HG03045 (cell line): ENCODE data around the gene GRM8.

Source experiments
- ATAC-seq: cut with Tn5 transposase; IDR thresholded peaks from one replicate; pipeline ENCODE4 v1.9.1; 2021; ENCODE audit warnings: mild to moderate bottlenecking, moderate library complexity; ENCODE audit not compliant: unreplicated experiment

The GRM8 gene

GRCh38 chr7:126820925-126821324 is 431.8 kb downstream of the GRM8 start:
- ATAC-seq = no peak

DNA sequence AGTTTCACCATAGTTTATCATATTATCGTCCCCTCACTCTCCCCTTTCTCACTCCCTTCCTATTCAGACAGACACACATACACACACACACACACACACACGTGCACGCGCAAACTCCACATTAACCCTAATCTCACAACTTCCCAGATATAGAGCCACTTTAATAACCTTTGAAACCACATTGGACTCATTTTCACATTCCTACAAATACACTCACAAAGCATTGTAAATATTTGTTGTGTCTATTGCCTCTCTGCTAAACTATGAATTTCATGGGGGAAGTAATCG is 433.6 kb downstream of the GRM8 start:
- no peak for ATAC-seq

DNA sequence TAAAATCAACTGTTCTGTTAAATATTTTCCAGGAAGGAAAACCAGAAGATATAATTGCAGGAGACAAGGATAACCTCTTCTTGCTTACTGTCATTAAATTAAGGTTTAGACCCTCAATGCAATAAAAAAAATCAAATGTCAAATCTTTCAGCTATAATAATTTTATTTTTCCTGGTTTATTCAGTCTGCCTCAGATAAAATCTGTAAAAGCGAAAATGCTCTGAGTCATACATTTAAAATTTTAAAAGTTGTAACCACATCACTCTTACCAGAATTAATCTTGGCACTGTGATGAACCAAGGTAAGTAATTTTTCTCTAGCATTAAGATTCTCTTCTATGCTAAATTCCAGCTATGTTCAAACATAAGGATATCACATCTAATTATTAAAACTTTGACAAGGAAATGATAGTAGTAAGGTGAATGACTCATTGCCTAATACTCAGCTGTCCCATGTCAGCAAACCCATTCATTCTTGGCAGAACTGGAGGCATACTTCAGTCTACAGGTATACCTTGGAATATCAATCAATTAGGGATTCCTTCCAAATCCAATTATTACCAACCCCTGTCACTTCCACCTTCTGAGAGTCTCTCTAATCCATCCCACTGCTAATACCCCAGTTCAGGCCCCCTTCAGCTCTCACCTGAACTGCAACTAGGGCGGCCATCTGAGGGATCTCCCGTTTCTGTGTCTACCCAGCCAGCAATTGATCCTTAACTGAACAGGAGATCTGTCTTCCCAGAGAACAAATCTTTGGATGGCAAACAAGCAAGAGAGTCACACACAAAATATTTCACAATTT is 434.1 kb downstream of the GRM8 start:
- ATAC-seq = no peak

DNA sequence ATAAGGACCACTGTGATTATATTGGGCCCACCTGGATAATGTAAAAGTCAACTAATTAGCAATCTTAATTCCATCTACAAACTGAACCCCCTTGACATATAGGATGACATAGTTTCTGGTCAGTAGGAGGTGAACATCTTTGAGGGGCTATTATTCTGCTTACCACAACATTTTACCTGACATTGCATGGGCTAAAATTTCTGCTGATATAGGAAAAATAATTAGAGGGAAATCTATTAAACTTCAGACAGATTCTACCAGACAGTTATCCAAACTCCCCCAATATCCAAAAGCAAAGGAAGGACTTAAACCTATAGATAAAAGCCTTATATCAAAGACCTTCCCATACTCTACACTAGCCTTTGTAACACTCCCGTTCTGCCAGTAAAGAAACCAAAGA is 443.6 kb downstream of the GRM8 start:
- no peak for ATAC-seq

- no peak for ATAC-seq
These were observed 446.1 kb downstream of the GRM8 start for GRCh38 chr7:126806614-126807013.

DNA sequence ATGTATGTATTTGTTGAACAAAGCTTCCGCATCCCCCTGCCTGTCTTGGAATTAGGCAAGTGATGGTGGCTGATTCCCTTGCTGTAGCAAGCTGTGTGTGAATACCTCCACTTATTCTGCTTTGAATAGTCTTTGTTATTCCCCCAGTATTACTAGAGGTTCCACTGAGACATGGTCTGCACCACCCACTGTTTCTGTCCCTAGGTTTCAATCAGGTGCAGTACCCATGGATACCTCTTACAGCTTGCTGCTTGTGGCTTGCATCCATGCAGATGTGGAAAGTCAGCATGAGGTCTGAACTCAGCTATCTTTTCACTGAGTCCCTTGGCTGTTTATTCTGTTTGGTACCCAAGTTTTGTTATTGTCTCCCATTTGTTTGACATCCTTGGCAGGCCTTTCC is 447.4 kb downstream of the GRM8 start:
- ATAC-seq = no peak

- no peak for ATAC-seq
These were observed 448.1 kb downstream of the GRM8 start for GRCh38 chr7:126804604-126805003.

DNA sequence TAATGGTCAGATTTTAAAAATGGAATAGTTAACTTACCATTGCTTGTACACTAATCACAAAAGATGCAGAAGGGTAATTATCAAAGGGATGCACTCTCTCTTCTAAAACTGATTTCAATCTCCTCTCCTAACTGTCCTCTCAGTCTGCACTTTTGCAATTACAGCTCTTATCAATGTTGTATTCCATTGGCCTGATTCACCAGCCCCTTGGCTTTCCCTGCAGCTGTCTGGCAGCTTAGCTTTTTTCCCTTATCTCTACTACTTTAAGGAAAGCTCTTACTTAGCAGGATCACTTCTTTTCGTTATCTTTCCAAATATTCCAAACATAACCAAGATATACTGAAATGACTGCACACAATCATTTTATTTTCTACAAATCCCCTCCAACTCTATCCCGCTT is 448.8 kb downstream of the GRM8 start:
- ATAC-seq = no peak

DNA sequence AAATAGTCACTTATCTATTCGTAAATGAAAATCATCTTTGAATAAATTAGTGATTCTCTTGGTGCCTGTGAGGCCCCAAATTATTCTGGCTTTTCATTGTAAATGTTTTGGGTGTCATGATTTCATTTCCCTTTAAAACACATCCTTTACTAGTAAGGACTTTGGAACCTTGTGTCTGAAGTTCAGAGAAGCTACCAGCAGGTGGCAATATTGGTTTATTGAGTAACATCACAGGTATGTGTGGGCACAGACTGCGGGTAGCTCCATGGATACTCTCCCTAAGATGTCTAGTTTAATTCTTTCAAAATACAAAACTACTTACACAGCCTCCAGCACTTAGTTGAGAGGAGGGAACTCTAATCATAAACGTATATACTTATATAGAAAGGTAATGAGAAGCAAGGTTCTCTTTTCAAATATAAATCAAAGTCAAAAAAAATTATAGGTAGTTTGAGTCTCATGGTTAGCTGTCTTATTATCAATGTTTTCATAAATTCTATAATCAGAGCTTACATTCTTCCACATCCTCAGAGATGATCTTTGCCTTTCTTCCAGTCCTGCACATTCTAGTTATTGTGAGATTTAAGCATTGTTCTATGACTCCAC is 449.6 kb downstream of the GRM8 start:
- ATAC-seq = peak; percentile 94

GRCh38 chr7:126801733-126802132 is 451.0 kb downstream of the GRM8 start:
- no peak for ATAC-seq

DNA sequence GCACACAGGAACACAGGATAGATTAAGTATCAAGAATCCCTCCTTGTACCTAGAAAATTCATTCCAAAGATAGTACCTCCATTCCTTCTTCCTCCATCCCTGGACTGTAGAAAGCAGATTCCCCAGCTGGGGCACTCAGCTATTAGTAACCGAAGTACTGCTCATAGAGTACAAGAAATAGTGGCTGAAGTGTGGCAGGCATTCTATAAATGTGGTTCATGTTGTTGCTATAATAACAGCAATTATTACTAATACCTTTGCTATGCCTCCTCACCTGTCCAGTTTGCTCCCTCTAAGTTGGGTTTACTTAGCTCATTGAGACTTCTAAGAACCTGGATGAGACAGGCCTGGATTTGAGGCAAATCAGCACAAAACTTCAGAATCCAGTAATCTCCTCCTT is 453.2 kb downstream of the GRM8 start:
- no peak for ATAC-seq

GRCh38 chr7:126792521-126792920 is 460.2 kb downstream of the GRM8 start:
- no peak for ATAC-seq

GRCh38 chr7:126791306-126791705 is 461.4 kb downstream of the GRM8 start:
- no peak for ATAC-seq

DNA sequence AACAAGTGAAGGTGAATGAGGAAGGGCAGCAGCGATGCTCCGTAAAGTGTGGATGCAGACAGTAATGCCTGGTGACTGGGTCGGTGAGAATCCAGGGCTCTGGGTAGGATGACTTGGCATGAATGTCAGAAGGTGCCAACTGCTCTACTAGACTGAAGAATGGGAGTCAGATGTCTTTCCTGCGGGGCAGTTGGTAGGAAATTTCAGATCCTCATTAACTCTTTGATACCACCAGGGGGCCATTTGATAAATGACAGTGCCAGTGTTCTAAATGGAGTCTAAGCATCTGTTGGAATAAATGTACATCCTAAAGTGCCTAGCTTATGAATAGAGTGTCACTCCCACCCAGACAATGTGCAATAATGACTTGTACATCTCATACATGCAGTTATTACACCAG is 462.0 kb downstream of the GRM8 start:
- no peak for ATAC-seq

DNA sequence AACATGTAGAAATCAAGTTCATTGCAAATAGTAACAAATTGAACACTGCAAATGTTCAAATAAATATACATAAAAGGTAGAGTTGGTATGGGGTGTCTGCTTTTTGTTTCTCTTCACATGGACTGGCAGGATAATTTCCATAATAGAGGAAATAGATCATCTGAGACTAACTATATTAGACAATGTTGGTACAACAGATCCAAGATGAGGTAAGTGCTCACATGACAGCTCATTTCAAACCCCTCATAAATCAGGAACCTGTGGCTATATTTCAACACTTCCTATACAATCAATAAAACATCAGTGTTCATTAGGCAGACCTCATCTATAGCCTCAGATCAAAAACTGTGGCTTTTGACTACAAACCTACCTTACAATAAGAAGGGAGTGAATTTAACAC is 469.1 kb downstream of the GRM8 start:
- ATAC-seq = no peak

DNA sequence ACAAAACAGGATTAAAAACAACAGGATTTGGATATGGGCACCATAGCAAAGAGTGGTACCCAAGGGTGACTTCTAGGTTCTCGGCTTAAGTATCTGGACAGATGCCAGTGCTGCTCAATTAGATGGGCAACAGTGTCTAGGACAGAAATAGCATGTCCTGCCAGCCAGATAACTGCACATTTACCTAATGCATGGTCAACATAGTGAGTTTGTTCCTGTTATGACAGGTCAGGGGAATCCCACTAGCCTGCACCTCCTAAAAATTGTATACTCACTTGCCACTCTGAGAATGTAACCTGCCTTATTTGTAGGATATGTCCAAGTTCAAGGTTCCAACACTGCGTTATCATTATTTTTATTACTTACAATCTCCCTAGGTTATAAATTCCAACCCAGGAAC is 471.7 kb downstream of the GRM8 start:
- ATAC-seq = peak; percentile 88

- ATAC-seq = no peak
These were observed 474.6 kb downstream of the GRM8 start for GRCh38 chr7:126778101-126778500.

DNA sequence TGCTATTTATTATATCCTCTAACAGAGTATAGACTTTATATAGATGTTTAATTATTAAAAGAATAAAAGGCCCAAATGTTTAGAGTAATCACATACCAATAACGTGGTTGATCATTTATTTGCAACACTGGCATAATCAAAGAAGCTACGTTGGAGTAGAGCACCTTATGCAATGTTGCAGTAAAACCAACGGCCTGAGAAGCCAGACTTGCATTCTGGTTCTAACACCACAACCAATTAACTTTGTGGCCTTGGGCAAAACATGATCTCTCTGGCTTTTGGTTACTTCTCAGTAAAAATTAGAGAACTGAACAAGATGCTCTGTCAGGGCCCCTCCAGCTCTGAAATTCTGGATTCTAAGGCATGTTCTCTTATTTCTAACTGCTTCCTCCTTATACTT is 476.2 kb downstream of the GRM8 start:
- ATAC-seq = no peak

GRCh38 chr7:126774077-126774476 is 478.7 kb downstream of the GRM8 start:
- ATAC-seq = no peak

- no peak for ATAC-seq
These were observed 483.9 kb downstream of the GRM8 start for GRCh38 chr7:126768836-126769235.

GRCh38 chr7:126760914-126761577 is 491.7 kb downstream of the GRM8 start:
- no peak for ATAC-seq

- ATAC-seq = no peak
These were observed 497.4 kb downstream of the GRM8 start for GRCh38 chr7:126755381-126755780.
